Neural progenitor cell (in vitro differentiated cells): Measurements from ENCODE around the gene TRAPPC5.

Experiments used
- CTCF ChIP-seq: fragments of 200-600 bp; sonication (generic); IDR thresholded peaks from 2 replicates; pipeline ENCODE4 v1.5.1; 2017; ENCODE audit warnings: antibody characterized with exemption, mild to moderate bottlenecking
- EZH2 ChIP-seq: fragments of 200-600 bp; sonication (generic); IDR thresholded peaks from 2 replicates; pipeline ENCODE4 v1.6.1; 2017; ENCODE audit warnings: antibody characterized with exemption, mild to moderate bottlenecking, moderate library complexity

GRCh38 chr19:7644550-7644877, 36.1 kb upstream of the TRAPPC5 start:
- TF ChIP-seq CTCF (no peak), EZH2 (no peak)
